Smooth muscle cell (in vitro differentiated cells): ENCODE data around the gene LMOD1. TPM values are rescaled to one million over a fixed set of nuclear protein-coding genes. Genes with fewer than 3 reads are reported as not detected.
A peak's percentile ranks its signal among the peaks of the same experiment; 100 is the strongest.

ENCODE experiments used
- DNase-seq: peaks from one replicate; lab custom pipeline; 2025; ENCODE audit not compliant: unreplicated experiment; lab: John Stamatoyannopoulos, UW
- H2AFZ ChIP-seq: fragments of 200-600 bp; sonication (generic); 2 replicates; pipeline ENCODE4 v1.6.0; 2016; ENCODE audit warnings: antibody characterized with exemption, low read depth, mild to moderate bottlenecking
- H3F3A ChIP-seq: fragments of 200-600 bp; sonication (generic); 2 replicates; pipeline ENCODE4 v1.6.0; 2017; ENCODE audit warnings: antibody characterized with exemption, low read depth
- H3K27ac ChIP-seq: fragments of 200-600 bp; sonication (generic); 2 replicates; pipeline ENCODE4 v1.5.1; 2016; ENCODE audit warnings: low read depth, mild to moderate bottlenecking
- H3K27me3 ChIP-seq: fragments of 200-600 bp; sonication (generic); 2 replicates; pipeline ENCODE4 v1.6.1; 2016; ENCODE audit warnings: low read depth, mild to moderate bottlenecking
- H3K36me3 ChIP-seq: fragments of 200-600 bp; sonication (generic); 2 replicates; pipeline ENCODE4 v1.5.1; 2016; ENCODE audit warnings: low read depth
- H3K4me1 ChIP-seq: fragments of 200-600 bp; sonication (generic); 2 replicates; pipeline ENCODE4 v1.5.1; 2016; ENCODE audit warnings: low read depth
- H3K4me2 ChIP-seq: fragments of 200-600 bp; sonication (generic); 2 replicates; pipeline ENCODE4 v1.6.0; 2016; ENCODE audit warnings: mild to moderate bottlenecking
- H3K4me3 ChIP-seq: fragments of 200-600 bp; sonication (generic); 2 replicates; pipeline ENCODE4 v1.5.1; 2016; ENCODE audit warnings: mild to moderate bottlenecking
- H3K79me2 ChIP-seq: fragments of 200-600 bp; sonication (generic); 2 replicates; pipeline ENCODE4 v1.6.0; 2016; ENCODE audit warnings: low read depth, mild to moderate bottlenecking
- H3K9ac ChIP-seq: fragments of 200-600 bp; sonication (generic); 2 replicates; pipeline ENCODE4 v1.6.0; 2016; ENCODE audit warnings: low read depth
- H3K9me3 ChIP-seq: fragments of 200-600 bp; sonication (generic); replicated peaks from 2 replicates; pipeline ENCODE4 v1.5.1; 2016; ENCODE audit warnings: low read depth
- H4K20me1 ChIP-seq: fragments of 200-600 bp; sonication (generic); 2 replicates; pipeline ENCODE4 v1.6.0; 2016; ENCODE audit warnings: low read depth
- WGBS: methylation state at CpG from one replicate; pipeline ENCODE4 v1.1.7; 2016; ENCODE audit warnings: low lambda C conversion rate; 5-methylcytosine and 5-hydroxymethylcytosine counted together
- polyA plus RNA-seq: library from polyadenylated mRNA; unstranded; fragments of >200 nt; fragmentation: Nextera tagmentation; extraction: Ambion mirVana; gene quantifications from 2 replicates; pipeline ENCODE4 v1.2.1, GENCODE V29; 2016
- total RNA-seq: library from RNA; depleted of rRNA; stranded (reverse); fragments of >200 nt; gene quantifications from 2 replicates; pipeline ENCODE4 v1.2.3, GENCODE V29; 2014
- TF ChIP-seq, protein P1 (sequence below): fragments of 200-600 bp; sonication (generic); IDR thresholded peaks from 2 replicates; pipeline ENCODE4 v1.5.1; 2017; ENCODE audit warnings: borderline replicate concordance, mild to moderate bottlenecking, antibody characterized with exemption; ENCODE audit not compliant: insufficient read depth, poor library complexity, severe bottlenecking

Gene LMOD1
- total and polyA plus RNA-seq, 2 experiments from 2014 or later: 4.0 to 5.6 TPM

DNA sequence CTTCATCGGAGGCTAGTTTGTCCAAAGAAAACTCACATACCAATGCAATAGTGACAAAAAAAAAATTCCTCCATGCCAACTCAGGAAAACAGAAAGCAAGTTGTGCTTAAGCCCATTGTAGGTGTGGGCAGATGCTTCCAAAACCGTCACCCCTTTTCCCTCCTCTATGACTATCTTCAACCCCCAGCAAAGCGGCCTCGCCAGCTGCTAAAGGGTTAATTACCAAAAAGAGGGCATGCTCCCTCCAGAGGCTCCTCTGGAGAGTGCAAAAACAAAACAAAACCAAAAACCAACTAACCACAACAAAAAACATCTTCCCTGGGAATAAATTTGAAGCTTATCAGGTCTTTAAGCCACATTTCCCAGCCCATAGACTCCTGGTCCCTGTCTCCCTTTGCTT lies 1.2 kb downstream of the LMOD1 start:
- Histone ChIP-seq H3K27ac (peak overlapping the region; percentile 88), H4K20me1 (no peaks in the 10 kb centered on the region), H2AFZ (peak overlapping the region; percentile 11), H3F3A (no peaks in the 10 kb centered on the region), H3K9ac (no peak overlapping the region), H3K9me3 (no peaks in the 10 kb centered on the region), H3K27me3 (no peaks in the 10 kb centered on the region), H3K4me2 (peak overlapping the region; percentile 92), H3K36me3 (no peaks in the 10 kb centered on the region), H3K4me1 (peaks cover 34% of the 10 kb centered on the region), H3K79me2 (peaks cover 14% of the 10 kb centered on the region), H3K4me3 (peak overlapping the region; percentile 55)
- DNase-seq: no peak
- 45% methylated on average over 4 of the region's 4 CpGs for WGBS
- TF ChIP-seq, protein P1, sequence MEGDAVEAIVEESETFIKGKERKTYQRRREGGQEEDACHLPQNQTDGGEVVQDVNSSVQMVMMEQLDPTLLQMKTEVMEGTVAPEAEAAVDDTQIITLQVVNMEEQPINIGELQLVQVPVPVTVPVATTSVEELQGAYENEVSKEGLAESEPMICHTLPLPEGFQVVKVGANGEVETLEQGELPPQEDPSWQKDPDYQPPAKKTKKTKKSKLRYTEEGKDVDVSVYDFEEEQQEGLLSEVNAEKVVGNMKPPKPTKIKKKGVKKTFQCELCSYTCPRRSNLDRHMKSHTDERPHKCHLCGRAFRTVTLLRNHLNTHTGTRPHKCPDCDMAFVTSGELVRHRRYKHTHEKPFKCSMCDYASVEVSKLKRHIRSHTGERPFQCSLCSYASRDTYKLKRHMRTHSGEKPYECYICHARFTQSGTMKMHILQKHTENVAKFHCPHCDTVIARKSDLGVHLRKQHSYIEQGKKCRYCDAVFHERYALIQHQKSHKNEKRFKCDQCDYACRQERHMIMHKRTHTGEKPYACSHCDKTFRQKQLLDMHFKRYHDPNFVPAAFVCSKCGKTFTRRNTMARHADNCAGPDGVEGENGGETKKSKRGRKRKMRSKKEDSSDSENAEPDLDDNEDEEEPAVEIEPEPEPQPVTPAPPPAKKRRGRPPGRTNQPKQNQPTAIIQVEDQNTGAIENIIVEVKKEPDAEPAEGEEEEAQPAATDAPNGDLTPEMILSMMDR: peak; percentile 23

DNA sequence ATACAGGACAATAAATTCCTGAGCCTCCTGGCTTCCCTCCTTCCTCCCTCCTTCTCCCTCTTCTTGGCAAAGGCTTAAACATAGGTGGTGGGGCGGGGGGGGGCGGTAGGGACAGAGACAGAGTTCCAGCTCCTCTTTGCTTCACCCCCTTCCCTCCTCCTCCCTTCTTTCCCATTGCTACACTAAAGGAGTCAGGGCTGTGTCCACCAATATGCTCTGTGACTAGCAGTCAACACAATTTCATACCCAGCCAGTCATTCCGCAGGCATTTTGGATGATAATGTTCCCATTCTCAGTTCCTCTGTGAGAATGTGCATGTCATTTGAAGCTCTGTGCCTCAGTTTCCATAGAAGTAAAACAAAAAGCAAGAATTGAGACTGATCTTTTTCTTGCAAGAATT lies 1.7 kb downstream of the LMOD1 start:
- Histone ChIP-seq H4K20me1 (no peaks in the 10 kb centered on the region), H3K4me1 (peaks cover 34% of the 10 kb centered on the region), H3K9ac (no peak overlapping the region), H3K36me3 (no peaks in the 10 kb centered on the region), H3K4me2 (peak overlapping the region; percentile 92), H2AFZ (no peak overlapping the region), H3K27ac (no peak overlapping the region), H3F3A (no peaks in the 10 kb centered on the region), H3K9me3 (no peaks in the 10 kb centered on the region), H3K4me3 (peak overlapping the region; percentile 55), H3K79me2 (peaks cover 14% of the 10 kb centered on the region), H3K27me3 (no peaks in the 10 kb centered on the region)
- no peak for DNase-seq
- WGBS: 41% methylated on average over 2 of the region's 3 CpGs
- TF ChIP-seq, protein P1: no peak

- no peak overlapping the region for H2AFZ ChIP-seq
- TF ChIP-seq, protein P1: no peak
- H3K36me3 ChIP-seq: no peaks in the 10 kb centered on the region
- peak overlapping the region; percentile 92 for H3K4me2 ChIP-seq
- peaks cover 14% of the 10 kb centered on the region for H3K79me2 ChIP-seq
- H3K9ac ChIP-seq: no peak overlapping the region
- peaks cover 34% of the 10 kb centered on the region for H3K4me1 ChIP-seq
- no peak overlapping the region for H3K27ac ChIP-seq
- no peaks in the 10 kb centered on the region for H3K9me3 ChIP-seq
- H3K4me3 ChIP-seq: no peak overlapping the region
- H3K27me3 ChIP-seq: no peaks in the 10 kb centered on the region
- no peaks in the 10 kb centered on the region for H4K20me1 ChIP-seq
- peaks cover 5% of the 10 kb centered on the region for H3F3A ChIP-seq
- WGBS: 91% methylated on average over 6 of the region's 6 CpGs
- DNase-seq: no peak
Measured at GRCh38 chr1:201944002-201944401, 2.3 kb downstream of the LMOD1 start.

DNA sequence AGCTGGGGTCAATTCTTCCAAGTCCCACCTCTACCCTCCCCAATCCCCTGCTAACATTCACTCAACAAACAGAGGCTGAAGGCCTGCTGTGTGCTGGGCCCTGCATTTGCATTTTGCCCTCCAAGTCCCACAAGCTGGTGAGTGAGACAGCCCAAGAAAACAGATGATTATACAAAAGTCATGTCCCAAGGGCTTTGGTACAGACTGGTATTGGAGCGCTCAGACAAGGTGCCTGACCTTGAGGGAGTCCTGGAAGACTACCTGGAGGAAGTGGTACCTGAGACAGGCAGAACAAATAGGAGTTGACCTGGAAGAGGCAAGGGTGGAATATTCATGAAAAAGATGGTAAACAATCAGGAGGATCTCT lies 4.2 kb downstream of the LMOD1 start:
- no peak overlapping the region for H3K4me3 ChIP-seq
- 96% methylated on average over 1 of the region's 1 CpG for WGBS
- peak overlapping the region; percentile 63 for H3K4me2 ChIP-seq
- no peaks in the 10 kb centered on the region for H3K36me3 ChIP-seq
- H2AFZ ChIP-seq: peak overlapping the region; percentile 30
- no peaks in the 10 kb centered on the region for H3K9me3 ChIP-seq
- peak overlapping the region; percentile 30 for H3K9ac ChIP-seq
- H4K20me1 ChIP-seq: no peaks in the 10 kb centered on the region
- TF ChIP-seq, protein P1: no peak
- peaks cover 34% of the 10 kb centered on the region for H3K4me1 ChIP-seq
- H3F3A ChIP-seq: peaks cover 9% of the 10 kb centered on the region
- H3K79me2 ChIP-seq: peaks cover 14% of the 10 kb centered on the region
- no peak for DNase-seq
- no peaks in the 10 kb centered on the region for H3K27me3 ChIP-seq
- peak overlapping the region; percentile 28 for H3K27ac ChIP-seq
